Uterus (tissue), 2 donors: ENCODE results near the gene SPHK2.

ENCODE experiments used
- CTCF ChIP-seq, 4 experiments: fragments of 200-600 bp in 2 of 4; fragments of 450-650 bp in 2 of 4; sonication (generic) in 2 of 4; IDR thresholded peaks; one replicate each; pipeline ENCODE4 v1.5.1; 2016 to 2019; ENCODE audit warnings: antibody characterized with exemption in 4 of 4, mild to moderate bottlenecking in 2 of 4, moderate library complexity in 1 of 4
- POLR2A ChIP-seq, 2 donors: fragments of 450-650 bp; IDR thresholded peaks; one replicate each; pipeline ENCODE4 v1.6.1; 2016; ENCODE audit warnings: antibody characterized with exemption in 2 of 2, mild to moderate bottlenecking in 1 of 2, moderate library complexity in 1 of 2

GRCh38 chr19:48637948-48638830, 18.9 kb downstream of the SPHK2 start:
- TF ChIP-seq CTCF (IDR thresholded peaks at IDR 0.05): no peak
- peak in 1 of 2 donors; percentile 47 for TF ChIP-seq POLR2A (IDR thresholded peaks at IDR 0.05)
